HG02588 (cell line): Measurements from ENCODE around the gene C2CD3.
"Not testable (repeated sequence)": the region's sequence is repeated elsewhere in the genome, so short reads cannot be mapped to it uniquely, and the experiment has no call there.

Source experiments
- ATAC-seq: cut with Tn5 transposase; IDR thresholded peaks from one replicate; pipeline ENCODE4 v1.9.1; 2021; ENCODE audit warnings: mild to moderate bottlenecking, moderate library complexity; ENCODE audit not compliant: unreplicated experiment

Gene C2CD3

DNA sequence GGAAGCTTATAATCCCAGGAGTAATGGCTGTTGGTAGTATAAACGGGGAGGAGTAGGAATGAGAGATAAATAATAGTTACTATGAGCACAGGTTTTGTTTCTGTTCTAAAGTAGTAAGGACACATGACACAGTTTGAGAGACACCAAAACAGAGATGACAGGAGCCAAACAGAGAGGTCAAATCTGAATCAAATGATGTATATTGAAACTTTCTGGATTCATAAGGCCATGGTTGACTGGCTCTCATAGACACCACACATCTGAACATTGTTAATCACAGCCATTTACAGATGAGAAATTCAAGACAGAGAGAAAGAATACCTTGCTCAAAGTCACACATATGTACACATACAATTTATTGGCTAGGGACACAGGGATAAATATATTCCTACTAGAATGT is 98.5 kb downstream of the C2CD3 start:
- no peak for ATAC-seq

DNA sequence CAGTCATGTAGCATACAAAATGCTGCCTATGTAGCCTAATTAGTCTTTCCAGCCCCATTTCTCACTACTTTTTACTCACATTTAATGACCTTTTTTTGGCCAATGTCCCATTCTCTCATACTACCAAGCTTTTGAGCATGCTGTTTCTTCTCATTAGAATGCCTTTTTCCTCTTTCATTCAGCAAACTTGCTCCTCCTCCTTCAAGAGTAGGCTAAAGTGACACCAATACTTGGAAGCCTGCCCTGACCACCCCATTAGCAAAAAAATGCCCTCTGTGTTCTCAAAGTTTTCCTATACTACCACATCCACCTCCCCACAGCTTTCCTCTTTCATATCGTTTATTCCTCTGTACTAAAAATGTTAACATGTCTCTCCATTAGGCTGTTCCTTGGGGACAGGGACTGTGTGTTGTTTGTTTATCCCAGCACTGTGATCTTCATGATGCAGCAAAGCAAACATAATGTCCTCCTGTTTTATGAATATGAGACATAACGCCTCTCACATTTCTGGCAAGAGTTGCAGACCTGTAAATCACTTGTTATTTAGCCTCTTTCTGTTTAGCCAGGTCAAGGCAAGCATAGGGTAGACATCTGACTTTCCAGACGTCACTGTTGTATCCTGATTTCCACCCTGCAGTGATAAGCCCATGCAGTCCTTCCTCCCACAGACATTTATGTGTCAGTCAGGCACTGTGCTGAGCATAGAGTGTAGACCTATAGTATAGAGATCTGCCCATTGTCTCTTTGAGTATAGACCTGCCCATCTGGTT is 99.9 kb downstream of the C2CD3 start:
- ATAC-seq = no peak

DNA sequence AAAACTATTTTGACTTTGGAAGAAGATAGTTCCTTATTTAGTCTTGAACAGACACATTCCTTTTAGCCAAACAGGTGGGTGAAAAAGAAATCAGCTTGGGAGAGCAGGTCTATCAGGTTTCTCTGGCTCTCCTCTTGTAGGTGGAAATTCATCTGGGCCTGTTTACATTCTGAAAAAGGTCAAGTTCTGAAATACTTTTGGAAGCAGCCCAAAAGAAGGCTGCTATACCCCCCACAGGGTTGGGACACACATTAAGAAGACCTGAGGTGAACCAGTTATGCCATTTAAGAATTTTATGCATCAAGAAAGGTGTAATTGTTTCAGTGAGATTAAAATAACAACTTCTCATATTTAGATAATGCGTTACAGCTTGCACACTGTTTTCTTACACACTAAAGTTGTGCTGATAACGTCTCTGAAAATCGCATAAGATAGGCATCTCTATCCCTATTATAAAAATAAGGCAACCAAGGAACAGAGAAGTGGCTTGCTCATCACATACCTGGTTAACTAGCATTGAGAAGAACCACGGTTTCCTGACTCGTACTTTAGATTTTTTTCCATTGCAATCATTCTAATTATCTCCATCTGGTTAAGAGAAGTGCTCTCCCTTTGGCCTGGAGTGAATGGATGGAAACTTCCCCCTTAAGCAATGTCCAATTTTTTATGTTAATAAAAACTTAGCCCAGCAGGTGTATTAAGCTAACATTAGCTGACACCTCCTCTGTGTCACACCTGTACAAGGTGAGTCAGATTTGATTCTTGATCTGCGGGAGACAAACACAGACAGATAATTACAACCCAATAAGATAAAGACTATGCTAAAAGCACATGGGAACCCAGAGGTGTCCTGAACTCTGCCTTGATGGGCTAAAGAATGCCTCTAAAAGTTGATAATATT is 101.4 kb downstream of the C2CD3 start:
- no peak for ATAC-seq

DNA sequence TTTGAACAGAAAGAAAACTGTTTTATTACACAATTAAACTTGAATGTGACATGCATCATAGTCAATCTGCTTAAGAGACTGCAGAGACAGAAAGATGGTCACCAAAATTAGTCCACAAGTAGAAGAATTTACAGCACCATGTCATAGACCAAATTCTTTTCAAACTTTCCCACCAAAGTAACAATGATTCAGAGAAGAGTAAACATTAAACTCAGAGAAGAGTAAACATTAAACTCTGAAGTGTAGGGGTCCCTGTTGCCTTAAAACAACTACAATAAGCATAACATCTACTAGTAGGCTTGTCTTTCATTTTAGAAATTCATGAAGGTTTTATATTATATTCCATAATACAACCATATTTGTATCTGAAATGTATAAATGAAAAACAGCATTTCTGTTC is 104.1 kb downstream of the C2CD3 start:
- not testable (repeated sequence) for ATAC-seq

DNA sequence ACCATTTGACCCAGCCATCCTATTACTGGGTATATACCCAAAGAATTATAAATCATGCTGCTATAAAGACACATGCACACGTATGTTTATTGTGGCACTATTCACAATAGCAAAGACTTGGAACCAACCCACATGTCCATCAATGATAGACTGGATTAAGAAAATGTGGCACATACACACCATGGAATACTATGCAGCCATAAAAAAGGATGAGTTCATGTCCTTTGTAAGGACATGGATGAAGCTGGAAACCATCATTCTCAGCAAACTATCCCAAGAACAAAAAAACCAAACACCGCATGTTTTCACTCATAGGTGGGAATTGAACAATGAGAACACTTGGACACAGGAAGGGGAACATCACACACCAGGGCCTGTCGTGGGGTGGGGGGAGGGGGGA is 105.3 kb downstream of the C2CD3 start:
- not testable (repeated sequence) for ATAC-seq

DNA sequence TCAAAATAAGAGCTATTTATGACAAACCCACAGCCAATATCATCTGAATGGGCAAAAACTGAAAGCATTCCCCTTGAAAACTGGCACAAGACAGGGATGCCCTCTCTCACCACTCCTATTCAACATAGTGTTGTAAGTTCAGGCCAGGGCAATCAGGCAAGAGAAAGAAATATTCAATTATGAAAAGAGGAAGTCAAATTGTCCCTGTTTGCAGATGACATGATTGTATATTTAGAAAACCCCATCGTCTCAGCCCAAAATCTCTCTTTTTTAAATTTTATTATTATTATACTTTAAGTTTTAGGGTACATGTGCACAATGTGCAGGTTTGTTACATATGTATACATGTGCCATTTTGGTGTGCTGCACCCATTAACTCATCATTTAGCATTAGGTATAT is 107.2 kb downstream of the C2CD3 start:
- ATAC-seq = not testable (repeated sequence)

DNA sequence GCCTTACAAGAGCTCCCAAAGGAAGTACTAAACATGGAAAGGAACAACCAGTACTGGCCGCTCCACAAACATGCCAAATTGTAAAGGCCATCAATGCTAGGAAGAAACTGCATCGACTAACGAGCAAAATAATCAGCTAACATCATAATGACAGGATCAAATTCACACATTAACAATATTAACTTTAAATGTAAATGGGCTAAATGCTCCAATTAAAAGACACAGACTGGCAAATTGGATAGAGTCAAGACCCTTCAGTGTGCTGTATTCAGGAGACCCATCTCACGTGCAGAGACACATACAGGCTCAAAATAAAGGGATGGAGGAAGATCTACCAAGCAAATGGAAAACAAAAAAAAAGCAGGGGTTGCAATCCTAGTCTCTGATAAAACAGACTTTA is 109.2 kb downstream of the C2CD3 start:
- ATAC-seq = not testable (repeated sequence)

DNA sequence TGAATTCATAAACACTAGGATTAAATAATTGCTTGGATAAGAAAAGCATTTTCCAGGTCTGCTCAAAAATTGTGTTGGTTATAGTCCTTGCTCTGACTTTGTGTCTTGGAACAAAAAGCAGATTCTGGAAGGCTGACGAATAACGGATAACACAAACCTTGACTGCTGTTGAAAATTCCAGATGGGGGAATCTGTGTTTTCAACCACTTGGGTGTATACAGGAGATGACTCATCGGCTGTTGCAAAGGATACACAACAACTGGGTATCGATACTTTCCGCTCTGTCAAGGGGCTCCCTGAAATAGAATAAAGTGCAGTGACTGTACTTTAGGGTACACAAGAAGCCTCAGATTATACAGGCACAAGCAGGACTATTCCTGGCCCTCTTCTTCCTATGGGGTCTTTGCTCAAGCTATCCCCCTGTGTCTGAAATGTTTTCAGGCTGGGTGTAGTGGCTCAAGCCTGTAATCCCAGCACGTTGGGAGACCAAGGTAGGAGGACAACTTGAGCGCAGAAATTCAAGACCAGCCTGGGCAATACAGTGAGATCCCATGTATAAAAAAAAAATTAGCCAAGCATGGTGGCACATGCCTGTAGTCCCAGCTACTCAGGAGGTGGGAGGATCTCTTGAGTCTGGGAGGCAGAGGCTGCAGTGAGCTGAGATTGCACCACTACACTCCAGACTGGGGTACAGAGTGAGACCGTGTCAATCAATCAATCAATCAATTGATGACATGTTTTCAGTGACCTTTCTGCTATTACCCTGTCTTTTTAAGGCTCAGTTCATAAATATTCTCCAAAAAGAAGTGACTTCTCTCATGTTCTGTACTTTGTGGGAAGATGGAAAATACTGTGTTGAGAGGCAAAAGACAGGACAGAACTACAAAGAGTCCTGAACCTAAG is 113.3 kb downstream of the C2CD3 start:
- ATAC-seq = no peak

DNA sequence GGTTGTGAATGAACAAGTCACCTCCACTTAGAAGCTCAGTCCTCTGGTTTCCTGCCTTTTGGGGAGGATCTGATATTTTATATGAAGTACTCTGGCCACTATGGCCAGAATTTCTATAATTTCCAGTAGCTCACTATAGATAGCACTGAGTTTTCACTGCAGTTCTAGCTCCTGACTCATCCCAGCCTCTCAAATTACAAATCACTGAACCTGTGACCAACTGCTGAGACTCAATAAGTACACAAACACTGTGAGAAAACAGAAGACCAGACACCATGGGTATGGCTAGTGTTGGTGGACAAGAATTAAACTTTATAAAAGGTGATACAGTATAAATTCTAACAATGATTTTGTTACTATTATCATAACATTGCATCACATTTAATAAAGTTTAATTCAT is 114.9 kb downstream of the C2CD3 start:
- ATAC-seq = no peak

DNA sequence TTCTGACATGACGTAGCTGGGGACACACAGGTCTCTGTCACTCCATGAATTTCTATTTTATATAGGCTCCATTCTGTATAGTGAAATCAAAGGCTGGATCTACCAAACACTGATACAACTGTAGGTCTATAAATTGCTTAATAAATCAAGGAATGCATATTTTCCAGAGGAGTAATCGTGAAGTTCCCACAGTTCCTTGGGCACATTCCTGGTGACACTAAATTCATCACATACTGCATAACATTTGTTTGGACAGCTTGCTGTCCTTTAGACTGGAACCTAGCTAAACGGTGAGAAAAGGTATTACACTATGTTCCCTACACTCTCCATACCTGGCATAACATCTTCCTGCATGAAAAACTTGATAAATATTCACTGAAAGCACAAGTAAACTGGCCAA is 120.3 kb downstream of the C2CD3 start:
- ATAC-seq = no peak

DNA sequence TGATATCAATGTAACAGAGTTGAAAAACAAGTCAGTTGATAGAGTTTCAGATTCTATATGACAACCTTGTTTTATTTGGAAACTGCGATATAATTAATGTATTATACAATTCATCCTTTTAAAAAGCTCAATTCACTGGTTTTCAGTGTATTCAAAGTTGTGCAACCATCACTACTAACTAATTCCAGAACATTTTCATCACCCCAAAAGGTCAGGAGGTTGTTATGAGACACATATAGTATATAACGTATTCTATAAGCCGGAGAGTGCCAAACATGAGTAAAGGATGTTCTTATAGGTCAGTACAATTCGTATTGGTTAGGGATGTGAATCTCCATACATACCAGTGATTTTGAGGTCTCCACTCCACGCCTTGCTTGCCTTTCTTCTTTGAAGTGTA is 121.8 kb downstream of the C2CD3 start:
- ATAC-seq = no peak

DNA sequence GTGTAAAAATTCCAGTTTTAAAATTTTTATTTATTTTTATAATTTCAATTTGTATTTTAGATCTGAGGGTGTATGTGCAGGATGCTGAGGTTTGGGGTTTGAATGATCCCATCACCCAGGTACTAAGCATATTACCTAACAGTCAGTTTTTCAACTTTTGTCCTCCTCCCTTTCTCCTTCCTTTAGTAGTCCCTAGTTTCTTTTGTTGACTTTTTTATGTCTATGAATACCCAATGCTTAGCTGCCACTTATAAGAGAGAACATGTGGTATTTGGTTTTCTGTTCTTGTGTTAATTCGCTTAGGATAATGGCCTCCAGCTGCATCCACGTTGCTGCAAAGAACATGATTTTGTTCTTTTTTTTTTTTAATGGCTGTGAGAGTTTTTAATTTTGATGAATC is 126.3 kb downstream of the C2CD3 start:
- no peak for ATAC-seq

DNA sequence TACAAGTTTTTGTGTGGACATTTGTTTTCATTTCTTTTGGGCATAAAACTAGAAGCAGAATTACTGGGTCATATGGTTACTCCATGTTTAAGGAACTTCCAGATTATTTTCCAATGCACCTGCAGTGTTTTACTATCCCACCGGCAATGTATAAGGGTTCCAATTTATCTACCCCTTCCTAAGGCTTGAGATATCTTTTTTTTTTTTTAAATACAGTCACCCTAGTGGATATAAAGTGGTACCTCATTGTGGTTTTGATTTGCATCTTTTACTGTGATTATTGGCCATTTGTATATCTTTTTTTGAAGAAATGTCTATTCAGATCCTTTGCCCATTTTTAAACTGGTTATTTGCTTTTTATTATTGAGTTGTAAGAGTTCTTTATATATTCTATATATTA is 127.4 kb downstream of the C2CD3 start:
- ATAC-seq = no peak

DNA sequence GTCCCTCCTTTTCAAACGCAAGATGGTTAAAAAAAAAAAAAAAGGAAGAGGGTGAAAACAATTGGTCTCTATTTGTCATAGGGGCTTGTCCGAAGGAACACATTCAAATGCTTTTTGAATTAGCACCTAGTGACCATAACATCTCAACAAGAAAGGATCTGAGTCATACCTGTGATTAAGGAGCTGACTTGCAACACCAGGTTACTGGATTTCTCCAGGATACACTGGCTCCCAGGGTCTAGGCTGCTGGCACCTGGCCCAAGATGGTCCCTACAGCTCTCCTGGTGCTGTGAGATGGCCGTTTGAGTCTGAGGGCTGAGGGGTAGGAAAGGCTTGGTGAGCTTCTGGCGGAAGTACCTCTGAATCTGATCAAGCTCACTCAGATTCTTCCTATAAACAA is 133.5 kb downstream of the C2CD3 start:
- ATAC-seq = no peak

DNA sequence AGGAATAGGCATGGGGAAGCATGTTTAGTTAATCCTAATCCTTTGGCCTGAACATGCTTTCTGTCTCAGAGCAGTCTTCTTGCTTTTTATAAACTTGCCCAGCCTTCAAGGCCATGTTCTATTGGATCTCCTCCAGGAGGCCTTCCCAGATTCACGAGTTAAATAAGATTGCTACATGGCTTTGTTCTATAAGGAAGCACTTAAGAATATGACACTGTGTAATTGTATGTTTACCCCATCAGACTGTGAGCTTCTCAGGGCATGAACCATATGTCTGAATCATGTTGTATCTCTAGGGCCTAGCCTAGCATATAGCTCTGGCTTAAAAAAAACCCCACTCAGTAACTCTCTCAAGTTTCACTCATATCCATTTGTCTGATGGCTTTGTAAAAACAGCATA is 135.5 kb downstream of the C2CD3 start:
- ATAC-seq = no peak

DNA sequence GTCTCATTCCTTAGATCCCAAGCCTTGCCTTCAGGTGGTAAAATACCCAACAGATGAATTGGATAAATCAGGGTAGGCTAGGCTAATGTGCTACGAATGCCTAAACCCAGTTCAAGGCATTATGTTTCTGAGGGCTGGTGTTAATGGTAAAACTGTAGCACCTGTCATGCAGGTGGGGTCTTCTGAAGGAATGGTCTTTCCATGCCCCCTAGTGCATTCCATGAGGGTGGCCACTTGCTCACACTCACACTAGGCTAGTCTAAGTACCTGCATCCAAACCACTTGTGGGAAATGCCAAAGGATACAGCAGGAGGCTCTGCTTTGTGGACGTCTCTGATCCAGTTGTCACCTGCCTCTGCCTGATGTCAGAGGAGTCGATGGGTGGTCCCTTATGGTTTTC is 137.8 kb downstream of the C2CD3 start:
- no peak for ATAC-seq

DNA sequence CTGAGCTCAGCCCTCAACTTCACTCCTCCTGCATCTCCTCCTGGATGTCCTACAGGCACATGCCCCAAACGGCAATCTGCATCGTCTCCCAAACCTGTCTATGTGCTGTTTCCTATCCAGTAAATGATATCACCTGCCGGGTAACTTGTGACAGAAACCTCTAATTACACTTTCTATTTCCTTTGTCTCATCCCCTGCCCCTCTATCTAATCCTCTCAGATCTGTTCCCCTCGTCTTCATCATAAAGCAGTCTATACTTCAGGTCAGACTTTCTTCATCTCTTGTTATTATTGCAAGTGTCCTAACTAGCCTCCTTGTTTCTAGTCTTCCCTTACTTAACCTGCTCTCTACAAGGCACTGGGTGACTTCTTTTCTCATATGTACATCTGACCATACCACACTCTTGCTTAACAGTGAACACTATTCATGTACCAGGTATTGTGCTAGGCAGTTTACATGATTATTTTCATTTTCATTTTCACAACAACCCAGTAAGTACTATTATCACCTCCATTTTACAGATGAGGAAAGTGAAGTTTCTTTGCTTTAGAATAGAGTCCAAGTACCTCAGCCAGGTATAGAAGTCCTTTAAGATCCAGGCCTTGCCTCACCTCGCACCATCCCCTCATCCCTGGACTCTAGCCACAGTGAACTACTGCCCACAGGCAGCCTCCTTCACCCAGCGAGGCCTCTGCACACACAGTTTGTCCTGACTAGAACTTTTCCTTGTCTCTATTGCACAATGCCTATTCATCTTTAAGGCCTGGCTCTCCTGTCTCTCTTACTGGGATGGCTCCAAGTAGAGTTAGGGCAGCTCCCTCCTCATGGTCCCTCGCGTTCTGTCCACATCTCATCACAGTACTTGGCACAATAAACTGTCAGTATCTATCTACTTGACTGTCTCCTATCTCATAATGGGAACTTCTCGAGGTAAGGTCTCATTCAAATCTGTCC is 139.8 kb downstream of the C2CD3 start:
- ATAC-seq = no peak

DNA sequence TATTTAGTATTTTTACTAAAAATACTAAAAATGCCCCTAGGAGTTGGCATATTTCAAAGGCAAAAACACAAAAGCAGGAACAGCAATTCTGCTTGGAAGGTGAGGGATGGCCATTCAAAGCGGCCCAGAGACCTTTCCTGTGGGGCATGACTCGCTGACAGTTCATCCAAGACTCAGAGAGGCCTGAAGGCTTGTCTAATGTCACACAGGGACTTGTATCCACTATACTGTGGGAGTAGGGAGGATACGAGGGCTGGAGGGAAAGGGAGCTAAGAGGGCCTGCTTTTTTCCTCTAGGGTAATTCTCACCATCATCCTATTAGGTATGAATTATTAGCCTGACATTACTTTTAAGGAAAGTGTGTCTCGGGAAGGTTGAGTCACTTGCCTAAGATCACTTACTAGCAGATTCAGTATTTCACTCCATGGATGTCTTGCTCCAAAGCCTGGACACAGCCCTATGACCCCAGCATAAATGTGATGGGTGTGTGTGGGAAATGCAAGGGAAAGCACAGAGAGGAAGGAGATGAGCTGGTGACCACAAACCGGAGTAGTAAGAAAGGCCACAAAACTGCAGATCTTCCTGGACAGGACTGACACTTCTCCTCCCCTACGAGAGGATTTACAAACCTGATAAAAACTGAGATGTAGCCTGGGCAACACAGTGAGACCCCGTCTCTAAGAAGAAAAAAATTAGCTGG is 145.2 kb downstream of the C2CD3 start:
- ATAC-seq = no peak

DNA sequence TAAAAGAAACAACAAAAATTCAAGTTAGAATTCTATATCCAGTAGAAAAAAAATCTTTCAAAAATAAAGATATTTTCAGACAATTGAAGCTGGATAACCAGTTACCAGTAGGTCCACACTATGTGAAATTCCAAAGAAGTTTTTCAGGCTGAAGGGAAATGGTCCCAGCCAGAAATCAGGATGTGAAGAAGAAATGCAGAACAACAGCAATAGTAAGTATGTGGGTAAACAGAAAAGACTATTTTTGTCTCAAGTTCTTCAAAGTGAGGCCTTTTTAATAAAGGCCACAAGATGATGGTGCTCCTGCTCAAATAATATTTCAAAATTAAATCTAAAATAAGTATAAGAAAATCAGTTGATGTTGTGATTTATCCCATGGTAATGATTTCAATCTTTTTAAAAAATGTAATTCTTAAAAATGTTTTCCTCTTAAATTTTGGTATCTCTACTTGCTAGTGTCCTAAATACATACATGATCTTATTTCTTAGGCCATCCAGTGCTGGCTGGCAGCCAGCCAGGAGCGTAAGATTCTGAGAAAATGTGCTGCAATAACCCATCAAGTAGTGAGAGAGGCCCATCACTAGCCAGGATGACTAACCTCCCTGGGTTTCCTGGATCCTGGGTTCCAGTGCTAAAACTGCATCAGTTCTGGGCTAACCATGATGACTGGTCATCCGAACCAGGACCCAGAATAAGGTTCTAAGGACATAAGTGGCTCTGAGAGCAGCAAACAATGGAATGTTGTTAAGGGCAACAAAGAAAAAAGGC is 146.4 kb downstream of the C2CD3 start:
- no peak for ATAC-seq
